BLaER1 (cell line): ENCODE data around the gene FGGY.

Experiments
- H3K27ac ChIP-seq: shearing (Covaris generic); formaldehyde crosslinking; 2 replicates; pipeline ENCODE4 v1.8.1; 2022
- H3K27me3 ChIP-seq: shearing (Covaris generic); formaldehyde crosslinking; 2 replicates; pipeline ENCODE4 v1.8.1; 2022
- H3K36me3 ChIP-seq: shearing (Covaris generic); formaldehyde crosslinking; 2 replicates; pipeline ENCODE4 v1.8.1; 2022
- H3K4me1 ChIP-seq: shearing (Covaris generic); formaldehyde crosslinking; 2 replicates; pipeline ENCODE4 v1.8.1; 2022
- H3K4me2 ChIP-seq: shearing (Covaris generic); formaldehyde crosslinking; 2 replicates; pipeline ENCODE4 v1.8.1; 2022
- H3K4me3 ChIP-seq: shearing (Covaris generic); formaldehyde crosslinking; 2 replicates; pipeline ENCODE4 v1.8.1; 2022
- H3K9ac ChIP-seq: shearing (Covaris generic); formaldehyde crosslinking; 2 replicates; pipeline ENCODE4 v1.8.1; 2022
- H3K9me3 ChIP-seq: shearing (Covaris generic); formaldehyde crosslinking; 2 replicates; pipeline ENCODE4 v1.8.1; 2022
- H4K20me1 ChIP-seq: shearing (Covaris generic); formaldehyde crosslinking; 2 replicates; pipeline ENCODE4 v1.8.1; 2022
- Cebpa-rat ChIP-seq: shearing (Covaris generic); IDR thresholded peaks from 2 replicates; pipeline ENCODE4 v1.8.1; 2022

The FGGY gene

DNA sequence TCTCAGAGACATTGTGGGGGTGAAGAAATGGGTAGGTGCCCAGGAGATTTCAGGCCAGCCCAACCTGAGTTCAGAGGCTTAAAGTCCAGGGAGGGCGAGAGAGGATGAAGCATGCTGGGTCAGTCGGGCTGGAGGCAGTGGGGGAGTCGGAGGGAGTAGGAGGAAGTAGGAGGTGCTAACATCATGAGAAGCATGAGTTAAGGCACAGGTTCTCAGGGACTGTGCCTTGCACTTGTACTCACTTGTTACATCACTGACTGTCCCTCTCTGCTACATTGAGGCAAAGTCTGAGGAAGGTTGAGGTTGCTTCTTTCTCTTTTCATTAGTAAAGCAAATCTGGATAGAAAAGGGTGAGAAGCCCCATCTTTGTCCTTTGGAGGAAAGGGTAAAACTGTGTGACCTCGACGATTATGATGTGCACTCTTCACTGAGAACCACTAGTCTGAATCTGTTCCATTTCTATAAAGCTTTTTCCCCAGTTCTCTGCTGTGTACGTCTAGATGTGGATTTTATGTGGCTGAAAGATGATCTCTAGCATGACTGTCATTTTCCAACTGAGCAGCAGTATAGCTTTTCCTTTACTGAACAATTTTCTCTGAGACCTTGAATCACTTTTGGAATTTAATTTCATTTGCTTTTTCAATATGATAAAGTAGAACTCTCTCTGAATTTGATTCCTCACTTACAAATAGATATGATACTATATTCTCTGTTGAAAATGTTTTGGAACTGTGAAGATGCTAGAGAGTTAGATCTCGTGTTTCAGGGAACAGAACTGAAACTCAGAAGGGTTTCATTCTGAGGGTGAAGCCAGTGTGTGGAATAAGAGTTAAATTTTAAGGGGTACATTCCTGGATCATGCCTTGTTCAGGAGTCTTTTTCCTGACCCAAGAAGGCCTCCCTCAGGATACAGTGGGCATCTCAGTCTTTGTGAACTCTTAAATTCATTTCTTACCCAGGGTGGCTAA is 94.6 kb downstream of the FGGY start:
- Histone ChIP-seq H4K20me1 (no peaks in the 10 kb centered on the region), H3K9ac (no peak overlapping the region), H3K27ac (no peak overlapping the region), H3K27me3 (no peaks in the 10 kb centered on the region), H3K9me3 (no peaks in the 10 kb centered on the region), H3K36me3 (no peaks in the 10 kb centered on the region), H3K4me3 (no peak overlapping the region), H3K4me1 (no peaks in the 10 kb centered on the region), H3K4me2 (no peak overlapping the region)
- no peak for TF ChIP-seq Cebpa-rat

DNA sequence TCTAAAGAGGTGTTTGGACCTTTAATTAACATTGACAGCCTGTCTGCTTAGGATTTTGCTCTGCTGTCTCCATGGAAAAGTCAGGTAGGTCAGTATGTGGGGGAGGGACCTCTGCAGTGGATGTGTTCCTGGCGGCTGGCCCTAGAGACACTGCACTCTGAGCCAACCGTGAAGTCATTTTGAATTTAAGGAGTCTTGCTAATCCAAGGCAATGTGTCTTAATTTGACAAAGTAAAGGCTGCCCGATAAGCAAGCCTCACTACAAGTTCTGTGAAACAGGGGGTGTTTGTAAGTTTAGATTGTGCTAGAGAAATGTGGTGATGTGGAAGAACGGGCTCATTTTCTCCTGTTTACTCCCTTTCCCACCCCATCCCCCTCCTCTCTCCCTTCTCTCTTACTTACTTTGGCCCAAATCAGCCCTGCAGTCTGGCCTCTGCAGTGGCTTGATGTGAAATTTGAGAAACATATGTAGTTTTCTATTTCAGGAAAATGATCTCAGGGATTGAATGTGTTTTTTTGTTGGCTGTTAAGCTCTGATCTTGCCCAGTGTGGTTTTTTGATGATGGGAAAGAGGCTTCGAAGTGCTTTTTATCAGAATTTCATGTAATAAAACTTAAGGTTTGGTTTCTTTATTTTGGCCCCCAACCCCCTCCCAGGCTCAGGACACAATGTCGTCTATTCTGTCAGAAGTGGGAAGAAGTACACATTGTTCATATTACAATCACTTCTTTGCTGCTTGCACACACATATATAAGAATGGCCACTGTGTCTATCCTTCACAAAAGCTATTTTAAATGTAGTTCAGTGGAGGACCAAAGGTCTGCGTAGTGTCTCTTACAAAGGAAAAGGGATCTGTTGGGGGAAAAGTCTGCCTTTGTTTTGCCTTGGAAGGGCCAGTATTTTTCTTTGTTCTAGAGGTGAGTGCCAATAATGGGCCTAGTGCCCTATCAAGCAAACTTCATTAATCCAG is 96.6 kb downstream of the FGGY start:
- Histone ChIP-seq H3K4me2 (no peak overlapping the region), H3K4me1 (no peaks in the 10 kb centered on the region)

DNA sequence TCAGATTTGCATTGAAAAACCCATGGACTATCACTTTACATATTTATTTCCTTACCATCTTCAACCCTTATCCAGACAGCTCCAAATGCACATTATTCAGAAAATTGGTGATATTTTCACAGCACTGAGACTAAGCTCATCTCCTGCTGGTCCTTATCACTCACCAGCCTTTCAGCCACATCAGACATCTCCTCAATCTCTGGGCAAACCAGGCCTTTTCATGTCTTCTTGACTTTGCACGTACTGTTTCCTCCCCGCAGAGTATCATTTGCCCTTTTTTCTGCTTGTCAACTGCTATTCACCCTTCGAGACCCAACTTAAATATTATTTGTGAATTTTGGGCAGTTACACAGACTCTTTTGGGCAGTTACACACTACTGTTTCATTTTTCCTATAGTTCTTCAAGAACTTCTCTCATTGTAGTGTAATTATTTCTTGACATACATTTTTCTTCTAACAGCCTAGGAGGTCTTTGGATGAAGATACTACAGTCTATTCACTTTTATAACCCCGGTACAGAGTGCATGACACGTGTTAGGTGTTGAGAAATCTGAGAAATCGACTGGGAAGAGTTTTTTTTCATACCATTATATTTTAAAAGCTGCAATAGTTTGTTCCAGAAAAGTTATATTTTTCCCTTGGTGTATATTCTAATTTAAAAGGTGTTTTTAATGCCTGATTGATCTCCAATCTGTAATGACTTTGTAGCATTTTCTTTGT is 98.0 kb downstream of the FGGY start:
- H3K9me3 ChIP-seq = no peaks in the 10 kb centered on the region
- H3K27me3 ChIP-seq = no peaks in the 10 kb centered on the region
- TF ChIP-seq Cebpa-rat = no peak
- H3K27ac ChIP-seq = no peak overlapping the region
- no peaks in the 10 kb centered on the region for H3K4me1 ChIP-seq
- no peak overlapping the region for H3K9ac ChIP-seq
- H3K36me3 ChIP-seq = no peaks in the 10 kb centered on the region
- no peaks in the 10 kb centered on the region for H4K20me1 ChIP-seq
- no peak overlapping the region for H3K4me2 ChIP-seq
- no peak overlapping the region for H3K4me3 ChIP-seq

More for the DNA sequence above, 96.6 kb downstream of the FGGY start:
- Histone ChIP-seq H3K9ac (no peak overlapping the region), H4K20me1 (no peaks in the 10 kb centered on the region), H3K27ac (no peak overlapping the region), H3K9me3 (no peaks in the 10 kb centered on the region), H3K4me3 (no peak overlapping the region), H3K36me3 (no peaks in the 10 kb centered on the region), H3K27me3 (no peaks in the 10 kb centered on the region)
- no peak for TF ChIP-seq Cebpa-rat

DNA sequence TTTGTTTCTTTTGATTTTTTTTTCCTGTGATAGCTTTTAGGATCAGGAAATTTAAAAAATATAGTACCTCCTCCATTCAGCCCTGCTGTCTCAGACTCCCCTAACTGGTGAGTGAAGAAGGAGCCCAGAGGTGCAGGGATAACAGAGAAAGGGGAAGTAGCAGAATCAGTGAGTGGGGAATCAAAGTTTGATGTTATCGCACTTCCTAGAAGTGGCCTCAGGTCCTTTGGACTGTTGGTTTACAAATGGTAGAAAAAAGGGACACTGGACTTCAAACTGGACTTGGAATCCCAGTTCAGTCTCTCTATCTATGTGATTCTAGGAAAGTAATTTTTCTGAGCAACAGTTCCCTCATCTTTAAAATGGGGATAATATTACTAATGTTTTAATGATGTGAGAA is 99.5 kb downstream of the FGGY start:
- no peak overlapping the region for H3K4me2 ChIP-seq
- no peak overlapping the region for H3K27ac ChIP-seq
- no peaks in the 10 kb centered on the region for H3K9me3 ChIP-seq
- TF ChIP-seq Cebpa-rat = no peak
- no peaks in the 10 kb centered on the region for H3K36me3 ChIP-seq
- H3K4me3 ChIP-seq = no peak overlapping the region
- no peaks in the 10 kb centered on the region for H3K27me3 ChIP-seq
- H4K20me1 ChIP-seq = no peaks in the 10 kb centered on the region
- no peak overlapping the region for H3K9ac ChIP-seq
- no peaks in the 10 kb centered on the region for H3K4me1 ChIP-seq

DNA sequence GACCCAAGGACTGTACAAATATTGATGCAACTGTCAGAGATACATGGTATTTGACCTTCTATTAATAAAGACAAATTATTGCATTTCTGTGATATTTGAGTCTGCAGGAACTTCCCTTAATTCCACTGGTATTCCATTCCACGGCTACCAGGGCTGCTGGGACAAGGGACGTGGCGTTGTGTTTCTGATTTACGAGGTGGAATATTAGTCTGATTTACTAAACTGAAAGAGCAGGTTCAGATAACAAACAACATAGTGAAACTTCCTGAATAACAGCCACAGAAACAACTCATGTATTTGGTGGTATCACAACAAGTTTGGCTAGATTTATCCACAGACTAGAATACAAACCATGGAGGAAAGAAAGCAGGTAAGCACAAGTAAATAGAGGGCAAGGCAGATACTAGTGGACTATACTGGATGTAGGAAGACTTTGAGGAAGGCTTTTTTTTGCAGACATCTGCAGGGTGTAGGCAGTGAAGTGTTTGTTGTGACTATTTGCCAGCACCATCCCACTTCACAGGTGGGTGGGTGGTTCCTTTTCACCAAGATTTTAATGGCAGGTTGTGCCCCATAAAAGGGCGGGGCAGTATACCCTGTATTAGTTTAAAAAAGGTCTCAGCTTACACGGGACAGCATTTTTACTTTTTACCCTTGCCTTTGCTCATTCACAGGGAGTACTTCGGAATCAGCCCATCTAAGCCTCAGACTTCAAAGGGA is 100.4 kb downstream of the FGGY start:
- TF ChIP-seq Cebpa-rat = no peak
- Histone ChIP-seq H3K9me3 (no peaks in the 10 kb centered on the region), H3K27ac (no peak overlapping the region), H3K9ac (no peak overlapping the region), H4K20me1 (no peaks in the 10 kb centered on the region), H3K4me1 (no peaks in the 10 kb centered on the region), H3K4me2 (no peak overlapping the region), H3K4me3 (no peak overlapping the region), H3K27me3 (no peaks in the 10 kb centered on the region), H3K36me3 (no peaks in the 10 kb centered on the region)

DNA sequence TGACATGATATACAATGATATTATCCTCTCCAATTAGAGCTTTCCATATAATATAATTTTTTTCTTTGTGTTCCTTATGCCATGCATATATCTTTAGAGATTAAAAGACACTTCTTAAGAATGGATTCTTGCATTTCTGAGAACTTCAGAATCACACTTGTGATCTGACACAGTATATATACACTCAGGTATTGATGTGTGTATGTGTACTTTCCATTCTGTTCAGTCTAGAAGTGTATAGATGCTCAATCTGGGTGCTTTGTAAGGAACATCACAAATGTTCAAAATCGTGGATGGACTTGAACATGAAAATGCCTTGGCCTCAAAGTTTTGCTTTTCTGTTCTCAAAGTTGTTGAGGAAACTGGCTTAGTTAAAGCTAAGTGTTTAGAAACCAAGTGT is 102.7 kb downstream of the FGGY start:
- Histone ChIP-seq H3K9ac (no peak overlapping the region), H3K36me3 (no peaks in the 10 kb centered on the region)

DNA sequence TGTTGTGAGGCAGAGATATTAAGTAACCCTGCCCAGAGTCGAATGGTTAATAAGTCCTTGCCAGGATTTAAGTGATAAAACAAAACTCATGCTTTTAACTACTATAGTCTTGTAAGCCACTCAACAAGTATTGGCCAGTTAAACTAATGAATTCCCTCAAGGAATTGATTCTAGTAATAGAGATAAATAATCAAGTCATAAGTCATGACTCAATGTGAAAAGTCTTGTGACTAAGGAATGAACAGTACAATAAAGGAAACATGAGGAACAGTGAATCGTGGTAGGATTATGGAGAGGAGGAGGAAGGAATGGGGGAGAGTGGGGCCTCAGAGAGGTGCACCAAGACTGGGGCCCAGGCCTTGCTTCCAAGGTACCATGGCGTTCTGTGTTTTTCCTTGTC is 104.7 kb downstream of the FGGY start:
- no peak overlapping the region for H3K4me3 ChIP-seq
- H3K27ac ChIP-seq = no peak overlapping the region
- no peak overlapping the region for H3K9ac ChIP-seq
- no peaks in the 10 kb centered on the region for H4K20me1 ChIP-seq
- no peak for TF ChIP-seq Cebpa-rat
- H3K4me2 ChIP-seq = no peak overlapping the region
- no peaks in the 10 kb centered on the region for H3K4me1 ChIP-seq
- no peaks in the 10 kb centered on the region for H3K36me3 ChIP-seq
- no peaks in the 10 kb centered on the region for H3K9me3 ChIP-seq
- no peaks in the 10 kb centered on the region for H3K27me3 ChIP-seq

More for the DNA sequence above, 102.7 kb downstream of the FGGY start:
- Histone ChIP-seq H3K4me2 (no peak overlapping the region), H3K9me3 (no peaks in the 10 kb centered on the region), H3K4me3 (no peak overlapping the region), H4K20me1 (no peaks in the 10 kb centered on the region), H3K27ac (no peak overlapping the region), H3K27me3 (no peaks in the 10 kb centered on the region), H3K4me1 (no peaks in the 10 kb centered on the region)
- no peak for TF ChIP-seq Cebpa-rat

DNA sequence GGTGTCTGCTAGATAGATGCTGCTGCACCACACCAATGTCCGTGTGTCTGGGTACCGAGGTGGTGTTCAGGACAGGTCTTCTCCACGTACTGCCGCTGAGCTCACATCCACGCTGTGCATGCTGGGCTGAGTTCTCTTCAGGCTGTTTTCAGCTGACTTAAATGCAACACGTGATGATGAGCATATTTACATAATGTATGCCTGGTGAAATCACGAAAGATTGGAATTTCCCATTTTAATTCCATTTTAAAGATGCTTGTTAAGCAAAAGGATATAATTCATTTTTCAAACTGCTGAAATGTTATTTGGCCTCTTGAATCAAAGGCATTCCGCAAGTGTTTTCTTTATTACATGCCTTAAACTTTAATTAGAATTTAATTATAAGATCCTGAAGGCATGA is 107.9 kb downstream of the FGGY start:
- no peaks in the 10 kb centered on the region for H4K20me1 ChIP-seq
- H3K4me2 ChIP-seq = no peak overlapping the region
- no peak overlapping the region for H3K9ac ChIP-seq
- no peak for TF ChIP-seq Cebpa-rat
- H3K27ac ChIP-seq = no peak overlapping the region
- H3K36me3 ChIP-seq = no peaks in the 10 kb centered on the region
- H3K4me1 ChIP-seq = no peaks in the 10 kb centered on the region
- H3K9me3 ChIP-seq = no peaks in the 10 kb centered on the region
- H3K27me3 ChIP-seq = no peaks in the 10 kb centered on the region
- no peak overlapping the region for H3K4me3 ChIP-seq
